Lung (tissue), 12 donors: ENCODE results near the gene GNA15. TPM values are rescaled to one million over a fixed set of nuclear protein-coding genes. Genes with fewer than 3 reads are reported as not detected.
A peak's percentile ranks its signal among the peaks of the same experiment; 100 is the strongest.

Experiments
- ATAC-seq: fragments of 200-7000 bp; cut with Tn5 transposase; one replicate; pipeline ENCODE4 v1.9.1; 2020; ENCODE audit warnings: moderate number of reproducible peaks; ENCODE audit not compliant: insufficient read depth, low FRiP score
- DNase-seq, 3 donors: peaks; one replicate each; pipeline ENCODE4 v3.0.0-alpha.2; 2013 to 2017
- H3K27ac ChIP-seq, 2 donors: one replicate each; pipeline ENCODE4 v1.5.1; 2013; ENCODE audit warnings: mild to moderate bottlenecking in 2 of 2, moderate library complexity in 2 of 2, control low read depth in 1 of 2, inconsistent platforms in 1 of 2, low read depth in 1 of 2, low read length in 1 of 2
- H3K27me3 ChIP-seq, 3 donors: one replicate each; pipeline ENCODE4 v1.5.1; 2013; ENCODE audit warnings: low read length in 2 of 3; ENCODE audit not compliant: control insufficient read depth in 3 of 3, insufficient read depth in 3 of 3
- H3K36me3 ChIP-seq, 4 donors: one replicate each; pipeline ENCODE4 v1.5.1; 2013; ENCODE audit warnings: low read length in 4 of 4, mild to moderate bottlenecking in 1 of 4, moderate library complexity in 1 of 4; ENCODE audit not compliant: control insufficient read depth in 4 of 4, insufficient read depth in 4 of 4
- H3K4me1 ChIP-seq, 5 donors: one replicate each; pipeline ENCODE4 v1.5.1; 2013; ENCODE audit warnings: low read length in 5 of 5, mild to moderate bottlenecking in 2 of 5, moderate library complexity in 1 of 5; ENCODE audit not compliant: control insufficient read depth in 5 of 5, insufficient read depth in 5 of 5
- H3K4me3 ChIP-seq: one replicate; pipeline ENCODE4 v1.5.1; 2013; ENCODE audit warnings: mild to moderate bottlenecking, control low read depth, moderate library complexity
- H3K9ac ChIP-seq, 2 donors: one replicate each; pipeline ENCODE4 v1.5.1; 2013; ENCODE audit warnings: low read length in 2 of 2, control low read depth in 1 of 2; ENCODE audit not compliant: insufficient read depth in 1 of 2
- H3K9me3 ChIP-seq, 4 donors: one replicate each; pipeline ENCODE4 v1.5.1; 2013; ENCODE audit warnings: low read length in 3 of 4, mild to moderate bottlenecking in 1 of 4, moderate library complexity in 1 of 4; ENCODE audit not compliant: control insufficient read depth in 4 of 4, insufficient read depth in 3 of 4
- CTCF ChIP-seq: IDR thresholded peaks from 2 replicates; pipeline ENCODE4 v1.5.1; 2012; ENCODE audit warnings: mild to moderate bottlenecking; ENCODE audit errors: control extremely low read depth, extremely low read depth
- WGBS, 2 donors: extraction: QIAGEN DNeasy Blood & Tissue Kit; methylation state at CpG; one replicate each; pipeline ENCODE4 v1.1.7; 2013; 5-methylcytosine and 5-hydroxymethylcytosine counted together
- polyA plus RNA-seq, 2 donors: library from polyadenylated mRNA; stranded (reverse); fragments of 200-250 nt; gene quantifications; one replicate each; pipeline ENCODE4 v1.2.1, GENCODE V29; 2013
- total RNA-seq, 2 donors: library from RNA; depleted of rRNA in 1 of 2; stranded (reverse); fragments of >200 nt in 1 of 2; gene quantifications; one replicate each; pipeline ENCODE4 v1.2.1, GENCODE V29; 2014 to 2021
- donor health status: control.
- donor health status: control.
- donor health status: Bipolar disorder and iron deficiency.
- donor health status: healthy.
- donor health status: DM: yes; HTN: yes; CAD: no.

Gene GNA15
- total and polyA plus RNA-seq, 4 donors: 18.6 to 65.4 (median 28.7) TPM

GRCh38 chr19:3161453-3161852 lies 25.6 kb downstream of the GNA15 start:
- Histone ChIP-seq H3K27ac (peak overlapping the region in 1 of 2 donors; percentile 69), H3K27me3 (no peaks in the 10 kb centered on the region), H3K9me3 (peaks cover 0 to 5% (median 0%) of the 10 kb centered on the region in 4 donors), H3K9ac (no peak overlapping the region), H3K4me1 (peaks cover 0 to 4% (median 0%) of the 10 kb centered on the region in 5 donors), H3K36me3 (peaks cover 0 to 9% (median 0%) of the 10 kb centered on the region in 4 donors), H3K4me3 (no peak overlapping the region)
- ATAC-seq (no peak), DNase-seq (no peak)
- WGBS, 2 donors: 89 to 95% methylated on average over 4 of the region's 4 CpGs
- TF ChIP-seq CTCF: no peak

GRCh38 chr19:3162418-3163229 lies 26.8 kb downstream of the GNA15 start:
- H3K9ac ChIP-seq: no peak overlapping the region
- ATAC-seq (no peak), DNase-seq (no peak)
- H3K4me1 ChIP-seq: peaks cover 0 to 4% (median 0%) of the 10 kb centered on the region in 5 donors
- no peak for TF ChIP-seq CTCF
- H3K4me3 ChIP-seq: no peak overlapping the region
- H3K9me3 ChIP-seq: peaks cover 0 to 5% (median 0%) of the 10 kb centered on the region in 4 donors
- H3K36me3 ChIP-seq: peaks cover 0 to 9% (median 0%) of the 10 kb centered on the region in 4 donors
- no peak overlapping the region for H3K27ac ChIP-seq
- WGBS, 2 donors: 70 to 81% methylated on average over 38 of the region's 38 CpGs
- H3K27me3 ChIP-seq: no peaks in the 10 kb centered on the region

- no peak overlapping the region for H3K4me3 ChIP-seq
- peak; percentile 91 for TF ChIP-seq CTCF
- H3K27ac ChIP-seq: no peak overlapping the region
- peaks cover 0 to 4% (median 0%) of the 10 kb centered on the region in 5 donors for H3K4me1 ChIP-seq
- peak; percentile 88 for ATAC-seq
- peaks cover 0 to 9% (median 0%) of the 10 kb centered on the region in 4 donors for H3K36me3 ChIP-seq
- no peak overlapping the region for H3K9ac ChIP-seq
- H3K9me3 ChIP-seq: peaks cover 0 to 5% (median 0%) of the 10 kb centered on the region in 4 donors
- WGBS, 2 donors: 22 to 28% methylated on average over 27 of the region's 27 CpGs
- no peaks in the 10 kb centered on the region for H3K27me3 ChIP-seq
- peak; percentile 66 to 69 (median 66) for DNase-seq
Observed at GRCh38 chr19:3163230-3163886, 27.5 kb downstream of the GNA15 start.
